Choroid plexus epithelial cell (primary cell): ENCODE results near the gene TTLL13.
A peak's percentile ranks its signal among the peaks of the same experiment; 100 is the strongest.
"Not testable (repeated sequence)": the region's sequence is repeated elsewhere in the genome, so short reads cannot be mapped to it uniquely, and the experiment has no call there.

ENCODE experiments used
- DNase-seq: peaks from one replicate; pipeline ENCODE4 v3.0.0-alpha.2; 2010; ENCODE audit warnings: low read depth
- H3K4me3 ChIP-seq: 2 replicates; pipeline ENCODE4 v1.5.1; 2011; ENCODE audit warnings: low read depth, mild to moderate bottlenecking, control low read depth, low read length, moderate library complexity
- TF ChIP-seq, protein P1 (sequence below): conservative IDR thresholded peaks from 2 replicates; pipeline ENCODE4 v1.5.1; 2011; ENCODE audit warnings: low read depth, mild to moderate bottlenecking, control low read depth, inconsistent platforms, low read length, moderate library complexity

Gene TTLL13

DNA sequence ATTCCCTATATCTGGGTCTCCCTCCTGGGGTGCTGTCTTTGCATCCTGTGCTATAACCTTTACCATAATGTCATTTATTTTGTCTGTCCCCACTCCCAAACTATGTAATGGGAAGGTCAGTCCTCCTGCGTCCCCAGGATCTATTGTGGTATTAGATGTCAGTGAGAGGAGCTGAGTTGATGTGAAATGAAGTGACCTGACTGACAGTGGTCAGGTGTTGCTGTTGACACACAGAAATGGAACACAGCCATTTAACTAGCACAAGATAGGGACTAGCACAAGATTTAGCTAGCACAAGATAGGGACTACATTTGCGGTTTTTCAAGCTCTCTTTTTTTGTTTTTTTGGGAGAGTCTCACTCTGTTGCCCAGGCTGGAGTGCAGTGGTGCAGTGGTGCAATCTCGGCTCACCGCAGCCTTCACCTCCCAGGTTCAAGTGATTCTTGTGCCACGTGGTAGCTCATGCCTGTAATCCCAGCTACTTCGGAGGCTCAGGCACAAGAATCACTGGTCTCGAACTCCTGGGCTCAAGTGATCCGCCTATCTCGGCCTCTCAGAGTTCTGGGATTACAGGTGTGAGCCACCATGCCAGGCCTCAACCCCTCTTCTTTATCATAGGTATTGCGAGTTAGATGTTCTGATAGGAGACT, 21.3 kb downstream of the TTLL13 start:
- DNase-seq, result no peak
- TF ChIP-seq, protein P1, sequence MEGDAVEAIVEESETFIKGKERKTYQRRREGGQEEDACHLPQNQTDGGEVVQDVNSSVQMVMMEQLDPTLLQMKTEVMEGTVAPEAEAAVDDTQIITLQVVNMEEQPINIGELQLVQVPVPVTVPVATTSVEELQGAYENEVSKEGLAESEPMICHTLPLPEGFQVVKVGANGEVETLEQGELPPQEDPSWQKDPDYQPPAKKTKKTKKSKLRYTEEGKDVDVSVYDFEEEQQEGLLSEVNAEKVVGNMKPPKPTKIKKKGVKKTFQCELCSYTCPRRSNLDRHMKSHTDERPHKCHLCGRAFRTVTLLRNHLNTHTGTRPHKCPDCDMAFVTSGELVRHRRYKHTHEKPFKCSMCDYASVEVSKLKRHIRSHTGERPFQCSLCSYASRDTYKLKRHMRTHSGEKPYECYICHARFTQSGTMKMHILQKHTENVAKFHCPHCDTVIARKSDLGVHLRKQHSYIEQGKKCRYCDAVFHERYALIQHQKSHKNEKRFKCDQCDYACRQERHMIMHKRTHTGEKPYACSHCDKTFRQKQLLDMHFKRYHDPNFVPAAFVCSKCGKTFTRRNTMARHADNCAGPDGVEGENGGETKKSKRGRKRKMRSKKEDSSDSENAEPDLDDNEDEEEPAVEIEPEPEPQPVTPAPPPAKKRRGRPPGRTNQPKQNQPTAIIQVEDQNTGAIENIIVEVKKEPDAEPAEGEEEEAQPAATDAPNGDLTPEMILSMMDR, result no peak
- no peak overlapping the region for H3K4me3 ChIP-seq

GRCh38 chr15:90271459-90272166, 22.3 kb downstream of the TTLL13 start:
- no peak for DNase-seq
- no peak overlapping the region for H3K4me3 ChIP-seq
- TF ChIP-seq, protein P1, result no peak

GRCh38 chr15:90278467-90278866, 29.1 kb downstream of the TTLL13 start:
- not testable (repeated sequence) for DNase-seq, H3K4me3 ChIP-seq

DNA sequence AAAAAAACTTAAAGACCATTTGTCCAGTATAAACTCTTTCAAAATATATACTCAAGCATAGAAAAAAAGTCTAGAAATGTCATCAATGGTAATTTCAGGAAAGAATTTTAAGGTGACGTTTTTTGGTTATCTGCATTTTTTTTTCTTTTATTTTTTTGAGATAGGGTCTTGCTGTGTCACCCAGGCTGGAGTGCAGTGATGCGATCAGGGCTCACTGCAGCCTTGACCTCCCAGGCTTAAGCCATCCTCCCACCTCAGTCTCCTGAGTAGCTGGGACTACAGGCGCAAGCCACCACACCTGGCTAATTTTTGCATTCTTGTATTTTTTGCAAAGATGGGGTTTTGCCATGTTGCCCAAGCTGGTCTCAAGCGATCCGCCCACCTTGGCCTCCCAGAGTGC, 31.4 kb downstream of the TTLL13 start:
- not testable (repeated sequence) for DNase-seq, H3K4me3 ChIP-seq

DNA sequence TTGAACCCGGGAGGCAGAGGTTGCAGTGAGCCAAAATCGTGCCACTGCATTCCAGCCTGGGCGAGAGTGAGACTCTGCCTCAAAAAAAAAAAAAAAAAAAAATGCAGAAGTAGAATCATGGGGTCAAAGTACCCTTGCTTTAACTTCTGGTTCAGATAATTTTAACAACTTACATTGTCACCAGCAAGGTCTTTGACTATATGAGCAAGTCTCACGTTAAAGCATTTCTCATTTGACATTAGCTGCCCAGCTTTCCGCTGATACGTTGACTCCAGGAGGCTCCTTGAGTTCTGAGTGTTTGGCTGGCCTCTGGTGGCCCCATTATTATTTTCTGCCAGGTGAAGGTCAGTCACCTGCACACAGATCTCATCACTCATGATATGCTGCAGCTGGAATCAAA, 32.3 kb downstream of the TTLL13 start:
- DNase-seq, result not testable (repeated sequence)

GRCh38 chr15:90286678-90287077, 37.3 kb downstream of the TTLL13 start:
- no peak overlapping the region for H3K4me3 ChIP-seq
- TF ChIP-seq, protein P1, result peak; percentile 48
- peak; percentile 51 for DNase-seq

More for the DNA sequence above, 32.3 kb downstream of the TTLL13 start:
- H3K4me3 ChIP-seq, result not testable (repeated sequence)

GRCh38 chr15:90287101-90287500, 37.7 kb downstream of the TTLL13 start:
- H3K4me3 ChIP-seq, result no peak overlapping the region
- TF ChIP-seq, protein P1, result no peak
- DNase-seq, result no peak

- no peak for DNase-seq
- H3K4me3 ChIP-seq, result no peak overlapping the region
- TF ChIP-seq, protein P1, result no peak
These were observed 38.6 kb downstream of the TTLL13 start for GRCh38 chr15:90287946-90288345.
